Urothelium cell line (cell line): Measurements from ENCODE around the gene CCT5.

Source experiments
- DNase-seq: peaks from one replicate; pipeline ENCODE4 v3.0.0; 2011; ENCODE audit warnings: low spot score, mixed read lengths
- FAIRE-seq: peaks from 2 replicates; lab custom pipeline; 2011; peaks lifted over from hg19 to GRCh38; lab: Jason Lieb, UNC

Gene CCT5

DNA sequence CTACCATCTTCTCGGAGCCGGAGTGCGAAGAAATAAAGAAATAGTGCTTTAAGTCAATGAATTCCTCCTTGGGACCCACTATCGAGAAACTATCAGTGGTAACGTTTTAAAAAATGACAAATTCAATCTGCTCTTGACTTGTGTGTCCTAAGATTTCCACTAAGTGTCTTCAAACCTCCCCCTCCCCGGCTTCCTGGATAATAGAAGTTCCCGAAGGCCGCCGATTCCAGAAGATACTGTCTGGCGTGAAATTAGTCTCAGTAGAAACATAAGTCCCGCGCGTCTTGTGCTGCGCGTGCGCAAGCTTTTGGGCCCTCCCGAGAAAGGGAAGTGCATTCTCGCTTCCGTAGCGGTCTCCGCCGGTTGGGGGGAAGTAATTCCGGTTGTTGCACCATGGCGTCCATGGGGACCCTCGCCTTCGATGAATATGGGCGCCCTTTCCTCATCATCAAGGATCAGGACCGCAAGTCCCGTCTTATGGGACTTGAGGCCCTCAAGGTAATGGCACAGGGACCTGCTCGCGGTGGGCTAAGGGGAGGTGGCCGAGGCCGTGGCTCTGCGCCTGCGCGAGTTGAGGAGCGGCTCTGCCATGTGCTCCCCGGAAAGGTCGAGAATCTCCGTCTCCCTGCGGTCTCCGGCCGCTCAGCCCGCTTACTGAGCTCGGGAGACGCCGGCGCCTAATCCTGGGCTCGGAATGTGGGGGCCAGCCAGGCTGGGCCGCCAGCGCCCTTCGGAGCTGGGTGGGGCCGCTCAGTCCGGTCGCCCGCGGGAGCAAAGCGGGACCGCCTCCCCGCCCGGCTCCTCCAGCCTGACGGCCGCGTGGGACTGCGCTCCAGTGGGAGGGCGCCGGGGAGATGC lies at the start of gene CCT5:
Gene CCT5 (plus strand): TSS at position 333 of the 858 bp plus-strand sequence. CDS start 61 bp downstream, at position 394.
- no peak for FAIRE-seq

DNA sequence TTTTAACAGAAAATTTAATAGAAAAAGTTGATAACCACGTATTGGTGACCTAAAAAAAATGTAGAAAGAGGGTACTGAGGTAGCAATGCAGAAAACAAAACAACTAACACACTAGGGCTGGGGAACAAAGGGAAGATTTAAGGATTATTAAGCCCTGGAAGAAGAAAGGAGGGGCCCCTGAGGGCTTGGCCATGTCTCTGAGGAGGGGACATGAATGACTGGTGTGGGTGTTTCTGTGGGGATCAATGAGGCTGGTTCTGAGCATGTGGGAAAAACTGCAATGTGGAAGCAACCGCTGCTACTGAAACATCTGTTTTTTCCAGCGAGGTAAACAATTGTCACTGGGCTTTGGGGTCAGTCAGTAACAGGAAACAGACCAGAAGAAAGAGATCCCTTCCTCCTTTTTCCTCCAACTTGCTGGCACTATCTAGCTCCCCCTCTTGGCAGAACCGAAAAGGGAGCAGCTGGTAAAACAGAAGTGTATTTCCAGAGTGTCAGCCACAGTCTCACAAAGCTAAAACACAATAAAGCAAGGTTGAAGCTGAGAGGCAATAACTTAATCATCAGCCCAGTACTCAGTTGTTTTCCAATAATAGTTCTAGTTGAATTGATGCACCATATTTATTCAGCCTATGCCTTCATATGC lies 48.7 kb upstream of the CCT5 start:
- DNase-seq: no peak
- FAIRE-seq: no peak

More for the DNA sequence above, at the start of gene CCT5:
- DNase-seq: peak; percentile 98

DNA sequence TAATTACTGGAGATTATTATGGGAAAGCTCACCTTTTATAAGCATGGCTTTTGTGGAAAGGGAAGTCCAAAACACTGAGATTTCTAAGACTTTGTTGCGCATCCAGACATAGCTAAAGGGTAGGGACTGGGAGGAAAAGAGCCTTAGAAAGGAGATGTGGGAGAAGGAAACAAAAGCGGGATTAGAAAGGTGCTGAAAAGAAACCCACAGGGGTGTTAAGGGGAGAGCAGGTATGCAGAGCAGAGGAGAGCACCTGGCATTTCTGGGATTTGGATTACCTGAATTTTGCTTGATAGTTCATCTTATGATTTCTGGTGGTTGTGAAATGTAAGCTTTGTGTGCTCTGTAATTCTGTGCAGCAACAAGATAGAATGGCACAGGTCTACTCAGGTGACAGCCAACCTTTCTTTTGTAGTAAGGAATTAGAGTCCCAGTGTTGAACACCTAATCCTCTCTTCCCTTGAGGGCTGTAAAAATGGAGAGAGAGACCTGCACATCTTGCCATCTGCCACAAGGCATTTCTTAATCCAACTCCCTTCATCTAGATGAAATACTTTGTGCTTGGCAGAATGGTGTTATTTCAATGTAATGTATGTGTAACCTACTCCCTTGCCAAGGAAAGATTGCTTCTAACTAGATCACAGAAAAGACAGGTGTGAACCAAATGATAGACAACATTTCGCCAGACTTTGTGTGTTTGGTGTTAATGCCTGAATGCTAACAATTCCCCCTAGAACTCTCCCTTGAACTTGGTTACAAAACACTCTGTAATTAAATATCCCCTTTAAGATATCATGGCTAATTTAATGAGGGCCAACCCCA lies 47.8 kb upstream of the CCT5 start:
- no peak for FAIRE-seq
- DNase-seq: no peak

DNA sequence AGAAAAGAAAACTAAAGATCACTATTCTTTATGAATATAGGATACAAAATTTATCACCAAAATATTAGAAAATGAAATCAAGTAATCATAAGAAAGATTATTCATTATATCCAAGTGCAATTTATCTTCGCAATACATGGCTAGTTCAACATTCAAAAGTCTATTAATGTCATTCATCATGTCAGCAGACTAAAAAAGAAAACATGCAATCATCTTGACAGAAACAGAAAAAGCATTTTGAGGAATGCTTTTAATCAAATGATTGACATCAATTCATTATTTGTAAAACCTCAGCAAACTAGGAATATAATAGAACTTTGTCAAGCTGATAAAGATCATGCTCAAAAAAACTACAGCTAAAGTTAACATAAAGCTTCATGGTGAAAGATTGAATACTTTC lies 41.1 kb upstream of the CCT5 start:
- FAIRE-seq: no peak

DNA sequence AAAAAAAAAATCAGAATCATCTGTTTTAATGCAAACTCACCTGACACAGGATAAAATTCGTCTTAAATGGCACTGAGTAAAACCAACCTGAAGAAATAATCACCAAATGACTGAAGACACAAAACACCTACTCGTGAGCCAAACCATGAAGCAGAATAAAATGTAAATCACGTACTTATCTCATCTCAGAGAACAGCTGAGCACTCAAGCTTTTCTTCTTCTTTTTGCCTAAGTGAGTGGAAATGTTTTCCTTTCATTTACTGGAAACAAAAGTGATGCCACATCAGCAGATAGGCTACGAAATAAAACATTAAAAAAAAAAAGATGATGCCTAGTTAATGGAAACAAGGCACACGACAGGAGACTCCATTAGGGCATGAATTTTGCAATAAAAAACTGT lies 36.8 kb upstream of the CCT5 start:
- FAIRE-seq: no peak
- no peak for DNase-seq

More for the DNA sequence above, 41.1 kb upstream of the CCT5 start:
- DNase-seq: no peak

DNA sequence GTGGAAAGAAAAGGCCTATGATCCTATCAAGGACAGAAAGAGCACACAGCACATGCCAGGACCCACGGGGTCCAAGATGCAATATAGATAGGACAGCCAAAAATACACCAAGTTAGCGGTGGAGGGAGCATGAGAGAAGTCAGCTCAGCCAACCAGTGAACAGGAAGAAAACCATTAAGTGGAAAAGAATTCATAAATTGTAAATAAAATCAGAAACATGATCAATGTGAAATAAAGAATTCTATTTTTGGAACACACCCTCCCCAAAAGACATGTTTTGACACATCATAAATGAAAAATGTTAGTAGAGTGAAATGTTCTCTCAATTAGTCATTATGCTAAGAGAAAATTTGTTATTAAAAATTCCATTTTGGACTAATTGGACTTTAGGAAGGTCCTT lies 36.0 kb upstream of the CCT5 start:
- no peak for DNase-seq
- FAIRE-seq: no peak

DNA sequence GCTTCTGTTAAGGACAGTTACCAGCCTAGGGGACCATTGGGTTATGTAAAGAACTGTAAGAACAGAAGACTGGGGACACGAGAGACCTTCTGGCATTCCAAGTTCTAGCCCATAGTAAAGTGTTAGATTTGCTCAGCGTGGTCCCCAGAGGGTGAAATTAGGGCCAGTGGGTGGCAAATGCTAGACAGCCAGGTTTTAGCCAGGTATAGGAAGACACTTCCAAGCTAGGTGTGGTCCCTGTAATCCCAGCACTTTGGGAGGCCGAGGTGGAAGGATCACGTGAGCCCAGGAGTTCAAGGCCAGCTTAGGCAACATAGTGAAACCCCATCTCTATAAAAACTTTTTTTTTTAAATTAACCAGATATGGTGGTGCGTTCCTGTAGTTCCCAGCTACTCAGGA lies 34.7 kb upstream of the CCT5 start:
- DNase-seq (no peak), FAIRE-seq (no peak)

DNA sequence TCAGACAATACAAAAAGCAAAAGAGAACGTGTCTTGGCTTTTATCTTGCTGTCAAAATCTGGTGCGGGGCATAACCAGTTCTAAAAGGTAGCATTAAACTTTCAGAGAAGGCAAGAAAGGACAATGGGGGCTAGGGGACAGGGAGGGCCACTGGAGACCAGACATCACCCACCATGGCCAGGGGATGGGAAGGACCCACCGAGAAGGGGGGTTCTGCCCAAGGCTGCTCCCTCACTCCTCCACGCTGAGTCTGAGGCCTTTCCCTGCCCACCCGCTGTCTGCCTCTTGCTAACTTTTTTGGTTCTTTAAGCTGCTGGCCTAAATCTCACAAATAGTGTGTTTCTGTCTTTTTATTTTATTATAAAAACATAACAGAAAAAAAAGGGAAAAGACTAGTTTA lies 34.0 kb upstream of the CCT5 start:
- DNase-seq: no peak
- FAIRE-seq: no peak

DNA sequence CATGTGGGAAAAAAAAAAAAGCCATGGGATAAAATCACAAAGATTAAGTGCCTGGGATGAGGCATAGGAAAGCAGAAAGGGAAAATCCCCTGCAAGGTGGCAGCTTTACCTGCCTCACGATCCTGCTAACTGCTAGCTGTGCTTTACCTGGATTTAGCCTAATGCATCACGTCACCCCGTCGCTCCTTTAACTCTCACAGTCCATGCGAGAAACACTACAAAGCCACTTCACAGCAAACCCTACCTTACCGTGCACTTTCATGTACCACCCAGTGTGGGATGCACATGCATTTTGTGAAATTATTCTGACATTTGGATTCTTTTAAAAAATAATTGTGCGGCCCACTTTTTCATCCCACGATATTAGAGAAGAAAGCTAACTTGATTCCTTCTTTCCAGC lies 31.4 kb upstream of the CCT5 start:
- DNase-seq: no peak
- FAIRE-seq: no peak

DNA sequence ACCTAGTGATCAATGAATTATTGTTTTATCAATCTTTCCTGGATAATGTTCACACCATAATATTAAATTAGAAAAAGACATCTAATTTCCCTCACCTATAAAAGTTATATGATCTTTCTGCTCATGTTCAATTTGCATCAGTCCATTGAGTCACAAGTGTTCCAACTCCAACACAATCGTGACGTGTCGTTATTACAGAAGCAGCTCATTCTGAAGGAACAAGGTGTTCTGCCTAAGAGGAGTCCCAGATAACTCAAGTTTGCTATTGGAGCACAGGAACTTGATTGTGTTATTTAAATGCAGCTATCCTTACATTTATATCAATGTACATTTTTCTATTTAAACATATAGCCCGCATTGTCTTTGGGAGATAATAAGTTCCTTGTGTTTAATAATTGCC lies 31.0 kb upstream of the CCT5 start:
- FAIRE-seq: no peak

DNA sequence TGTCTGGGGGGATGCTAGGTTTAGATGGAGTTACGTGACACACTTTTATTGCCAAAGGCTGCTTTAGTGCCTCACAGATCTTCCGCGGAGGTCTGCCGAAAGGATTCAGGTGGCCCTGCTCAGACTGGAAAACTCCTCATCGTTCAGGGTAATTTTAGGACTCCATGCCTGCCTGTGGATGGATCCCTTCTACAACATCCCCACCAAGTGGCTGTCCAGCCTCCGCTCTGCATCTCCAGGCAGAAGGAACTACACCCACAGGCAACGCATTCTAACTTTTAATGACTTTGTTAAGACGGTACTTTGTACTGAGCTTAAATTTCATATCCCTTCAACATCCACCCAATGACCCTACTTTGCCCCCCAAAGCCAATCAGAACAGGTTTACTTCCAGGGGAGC lies 29.8 kb upstream of the CCT5 start:
- FAIRE-seq (no peak), DNase-seq (no peak)

More for the DNA sequence above, 31.0 kb upstream of the CCT5 start:
- DNase-seq: no peak

DNA sequence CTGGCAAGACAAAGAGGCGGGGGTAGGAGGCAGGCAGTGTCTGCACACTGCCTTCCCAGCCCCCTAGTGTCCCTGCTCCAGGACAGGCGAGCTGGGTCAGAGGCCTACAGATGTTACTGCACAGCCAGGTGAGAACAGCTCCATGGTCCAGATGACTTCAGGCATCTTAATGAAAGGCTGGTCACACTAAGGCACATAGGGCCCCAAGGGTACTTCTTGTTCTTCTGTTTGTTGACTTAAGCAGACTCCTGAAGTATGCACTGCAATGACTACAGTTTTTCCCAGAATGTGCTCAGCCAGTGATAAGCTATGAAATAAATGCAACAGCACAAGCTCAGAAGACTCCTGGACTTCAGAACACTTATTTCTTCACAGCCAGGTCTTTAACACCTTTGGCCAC lies 27.8 kb upstream of the CCT5 start:
- FAIRE-seq: no peak
- no peak for DNase-seq

DNA sequence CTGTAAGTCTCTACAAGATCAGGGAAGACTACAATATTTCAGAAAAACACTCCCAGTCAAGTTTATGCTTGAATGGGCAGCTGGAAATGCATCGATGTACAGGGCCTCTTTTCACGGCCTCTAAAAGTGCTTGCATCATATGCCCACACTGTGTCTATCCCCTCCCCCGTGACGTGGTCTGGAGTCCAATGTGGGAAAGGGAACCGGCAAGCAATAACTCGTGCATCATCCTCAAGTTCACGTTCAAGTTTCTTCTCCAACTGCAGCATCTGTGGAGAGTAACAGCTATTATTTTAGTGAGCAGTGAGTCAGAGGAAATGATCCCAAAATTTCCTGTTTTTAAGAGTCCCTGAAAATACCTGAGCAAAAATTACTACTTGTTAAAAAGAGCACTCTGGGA lies 22.7 kb upstream of the CCT5 start:
- DNase-seq (no peak), FAIRE-seq (no peak)

DNA sequence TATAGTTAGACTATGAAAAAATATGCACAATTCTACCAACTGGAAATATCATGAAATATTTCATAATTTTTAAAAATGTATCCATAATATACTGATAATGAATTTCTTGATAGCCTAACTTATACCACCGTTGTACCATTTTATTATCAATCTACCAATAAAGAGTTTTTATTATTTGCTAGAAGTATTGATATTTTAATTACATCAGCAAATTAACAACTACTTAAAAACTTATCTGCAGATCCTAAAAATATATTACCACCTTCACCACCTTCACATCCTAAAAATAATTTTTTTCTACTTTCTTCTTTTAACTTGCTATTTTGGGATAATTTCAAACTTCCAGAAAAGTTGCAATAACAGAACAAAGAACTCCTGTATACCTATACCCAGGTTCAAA lies 21.8 kb upstream of the CCT5 start:
- DNase-seq: no peak
- FAIRE-seq: no peak

DNA sequence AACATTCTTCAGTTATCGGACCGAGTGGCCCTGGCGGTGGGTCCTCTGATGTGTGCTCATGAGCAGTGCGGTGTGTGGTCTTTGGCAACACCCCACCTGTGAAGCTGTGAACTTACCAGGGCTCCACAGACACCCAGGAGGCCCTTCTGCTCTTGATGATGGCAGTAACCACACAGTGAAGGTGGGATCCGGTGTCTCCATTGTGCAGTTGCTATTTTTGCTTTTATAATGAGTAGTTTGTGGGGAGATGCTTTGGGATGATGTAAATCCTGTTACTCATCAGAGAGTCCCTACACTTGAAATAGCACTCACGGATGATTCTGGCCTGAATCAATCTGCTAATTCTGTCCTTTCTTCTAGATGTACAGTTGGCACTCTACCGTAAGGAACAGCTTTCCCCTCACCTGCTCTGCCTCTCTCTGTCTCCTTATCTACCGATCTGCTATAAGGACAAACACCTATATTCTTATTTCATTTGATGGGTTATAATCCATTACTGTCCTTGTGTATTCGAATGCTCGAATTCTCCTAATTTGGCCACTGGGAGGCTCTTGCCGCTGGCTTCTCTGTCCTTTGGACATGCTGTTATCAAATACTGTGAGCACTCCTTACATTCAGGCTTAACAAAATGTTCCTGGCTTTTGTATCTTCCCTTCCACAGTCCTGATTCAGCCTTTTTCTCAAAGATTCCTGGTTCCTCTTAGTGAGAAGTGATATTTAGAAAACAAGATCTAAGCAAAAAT lies 20.6 kb upstream of the CCT5 start:
- DNase-seq (peak; percentile 51), FAIRE-seq (peak; percentile 27)

DNA sequence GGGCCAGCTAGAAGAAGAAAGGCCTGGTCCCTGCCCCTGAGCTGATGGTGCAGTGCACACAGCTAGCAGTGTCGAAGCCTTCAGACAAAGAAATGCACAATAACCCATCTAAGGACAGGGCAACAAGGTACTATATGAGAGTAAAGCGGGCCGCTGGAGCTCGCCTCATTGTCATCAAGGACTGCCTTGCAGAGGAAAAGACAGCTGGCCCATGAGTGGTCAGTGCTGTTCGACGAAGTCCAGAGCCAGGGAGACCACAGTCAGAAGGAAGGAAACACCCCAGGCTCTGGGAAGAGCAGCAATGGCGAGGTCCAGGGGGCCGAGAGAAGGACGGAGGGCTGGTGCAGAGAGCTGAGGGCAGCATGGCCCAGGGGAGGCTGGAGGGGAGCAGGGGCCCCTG lies 17.7 kb upstream of the CCT5 start:
- DNase-seq (no peak), FAIRE-seq (no peak)

DNA sequence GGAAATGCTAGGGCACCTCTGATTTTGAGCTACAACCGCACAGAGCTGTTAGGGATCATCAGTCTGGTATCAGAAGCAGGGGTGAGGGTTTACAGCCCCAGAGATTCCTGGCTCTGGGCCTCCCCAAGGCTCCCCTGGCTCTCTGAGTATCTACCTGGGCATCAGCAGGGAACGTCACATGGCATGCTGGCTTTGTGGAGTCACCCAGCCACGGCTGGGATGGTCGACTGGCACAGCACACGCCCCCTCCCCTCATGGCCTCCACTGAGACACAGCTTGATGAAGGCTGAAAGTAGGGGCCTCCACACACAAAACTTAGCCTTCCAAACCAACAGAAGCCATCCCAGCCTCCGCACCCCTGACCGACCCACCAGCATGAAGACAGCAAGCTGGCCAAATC lies 17.1 kb upstream of the CCT5 start:
- DNase-seq: no peak
- FAIRE-seq: no peak

DNA sequence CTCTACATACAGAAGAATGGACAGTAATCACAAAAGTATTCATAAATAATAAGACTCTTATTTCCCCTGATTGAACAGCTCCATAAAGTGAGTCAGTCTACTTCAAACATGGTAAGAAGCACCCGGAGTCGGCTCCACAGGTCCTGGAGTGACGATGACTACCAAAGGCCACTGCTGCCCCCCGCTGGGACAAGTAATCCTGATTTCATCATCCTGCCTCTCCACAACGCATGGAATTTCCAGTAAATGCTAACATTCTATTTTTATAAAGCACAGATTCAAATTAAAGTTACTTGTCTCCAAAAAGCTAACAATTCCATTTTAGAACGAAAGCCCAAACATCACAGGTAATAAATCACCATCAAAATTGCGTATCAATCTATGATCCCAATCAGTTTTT lies 16.6 kb upstream of the CCT5 start:
- peak; percentile 51 for DNase-seq
- no peak for FAIRE-seq

DNA sequence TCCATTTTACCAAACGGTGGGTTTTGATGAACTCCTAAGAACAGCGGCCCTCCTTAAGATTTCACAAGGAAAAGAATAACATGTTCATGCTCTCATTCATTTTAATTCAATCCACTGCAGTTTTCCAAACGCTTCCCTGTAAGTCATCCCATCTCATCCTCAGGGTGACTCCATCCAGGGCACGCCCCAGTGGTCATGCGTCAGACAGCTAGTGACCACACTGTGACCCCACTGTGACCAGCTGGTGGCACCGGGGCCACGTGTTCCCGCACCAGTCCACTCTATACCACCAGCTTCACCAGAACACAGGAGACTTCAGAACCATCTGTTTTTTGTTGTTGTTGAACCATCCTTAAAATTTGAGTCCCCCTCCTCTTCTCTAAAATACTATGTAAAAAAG lies 14.7 kb upstream of the CCT5 start:
- no peak for FAIRE-seq

DNA sequence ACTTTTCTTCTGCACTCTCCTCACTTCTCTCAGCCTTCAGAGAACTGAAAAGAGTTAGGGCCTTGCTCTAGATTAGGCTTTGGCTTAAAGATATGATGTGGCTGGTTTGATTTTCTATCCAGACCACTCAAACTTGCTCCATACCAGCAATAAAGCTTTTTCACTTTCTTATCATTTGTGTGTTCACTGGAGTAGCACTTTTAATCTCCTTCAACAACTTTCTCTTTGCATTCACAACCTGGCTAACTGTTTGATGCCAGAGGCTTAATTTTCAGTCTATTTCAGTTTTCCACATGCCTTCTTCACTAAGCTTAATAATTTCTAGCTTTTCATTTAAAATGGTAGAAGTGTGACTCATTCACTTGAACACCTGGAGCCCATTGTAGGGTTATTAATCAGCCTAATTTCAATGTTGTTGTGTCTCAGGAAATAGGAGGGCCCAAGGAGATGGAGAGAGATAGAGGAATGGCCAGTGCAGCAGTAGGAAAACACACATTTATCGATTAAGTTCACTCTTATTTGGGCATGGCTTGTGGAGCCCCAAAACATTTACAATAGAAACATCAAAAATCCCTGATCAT lies 6.3 kb upstream of the CCT5 start:
- FAIRE-seq: no peak
- no peak for DNase-seq

More for the DNA sequence above, 14.7 kb upstream of the CCT5 start:
- DNase-seq: no peak
